Measurements from ENCODE around the gene CCIN.

DNA sequence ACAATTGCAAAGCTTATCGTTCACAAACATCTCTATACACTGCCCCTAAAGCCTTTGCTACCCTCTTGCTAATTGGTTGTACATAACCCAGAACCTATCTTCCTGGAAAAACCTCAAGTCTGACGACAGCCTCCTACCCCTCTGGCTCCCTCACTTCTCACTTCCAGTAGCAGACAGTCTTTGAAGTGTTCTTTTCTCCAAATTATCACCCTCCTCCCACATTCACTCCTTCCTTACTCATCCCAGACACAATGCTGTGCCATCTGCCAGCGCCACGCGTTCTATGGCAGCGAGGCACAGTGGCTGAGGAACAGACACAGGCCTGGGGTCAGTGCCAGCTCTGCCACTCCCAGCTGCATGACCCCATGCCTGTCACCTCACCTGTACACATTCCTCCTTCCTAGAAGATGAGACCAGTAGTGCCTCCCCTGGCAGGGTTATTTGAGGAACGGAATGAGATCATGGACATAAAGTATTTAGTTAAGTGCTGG lies 49.3 kb downstream of the CCIN start:
- TF ChIP-seq, protein P1, sequence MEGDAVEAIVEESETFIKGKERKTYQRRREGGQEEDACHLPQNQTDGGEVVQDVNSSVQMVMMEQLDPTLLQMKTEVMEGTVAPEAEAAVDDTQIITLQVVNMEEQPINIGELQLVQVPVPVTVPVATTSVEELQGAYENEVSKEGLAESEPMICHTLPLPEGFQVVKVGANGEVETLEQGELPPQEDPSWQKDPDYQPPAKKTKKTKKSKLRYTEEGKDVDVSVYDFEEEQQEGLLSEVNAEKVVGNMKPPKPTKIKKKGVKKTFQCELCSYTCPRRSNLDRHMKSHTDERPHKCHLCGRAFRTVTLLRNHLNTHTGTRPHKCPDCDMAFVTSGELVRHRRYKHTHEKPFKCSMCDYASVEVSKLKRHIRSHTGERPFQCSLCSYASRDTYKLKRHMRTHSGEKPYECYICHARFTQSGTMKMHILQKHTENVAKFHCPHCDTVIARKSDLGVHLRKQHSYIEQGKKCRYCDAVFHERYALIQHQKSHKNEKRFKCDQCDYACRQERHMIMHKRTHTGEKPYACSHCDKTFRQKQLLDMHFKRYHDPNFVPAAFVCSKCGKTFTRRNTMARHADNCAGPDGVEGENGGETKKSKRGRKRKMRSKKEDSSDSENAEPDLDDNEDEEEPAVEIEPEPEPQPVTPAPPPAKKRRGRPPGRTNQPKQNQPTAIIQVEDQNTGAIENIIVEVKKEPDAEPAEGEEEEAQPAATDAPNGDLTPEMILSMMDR (conservative IDR thresholded peaks at IDR 0.05), result no peak
- no peak for TF ChIP-seq EZH2 (IDR thresholded peaks at IDR 0.05; ENCODE audit: low read depth)

All from PC-9 (cell line).